Measurements from ENCODE around the gene CTBP1. TPM values are rescaled to one million over a fixed set of nuclear protein-coding genes. Genes with fewer than 3 reads are reported as not detected.

The CTBP1 gene
- total RNA-seq, 1 experiment from 2014 or later, result 153 TPM

- POLR2A ChIA-PET (ENCODE audit: unreplicated experiment), result no interaction called here
- no peaks in the 10 kb centered on the region for H3K9me2 ChIP-seq (ENCODE audit: insufficient read depth)
- H3K4me2 ChIP-seq, result no peak overlapping the region
- no peaks in the 10 kb centered on the region for H3K36me3 ChIP-seq (ENCODE audit: low read depth)
- CTCF ChIA-PET, result no interaction called here
- H3K79me2 ChIP-seq (ENCODE audit: low read depth), result 0 out of 2 replicates have a peak, but pooled peaks cover 4% of the 10 kb centered on the region
- H3K9me3 ChIP-seq (ENCODE audit: insufficient read depth, low read depth), result no peaks in the 10 kb centered on the region
- no TSS peak for BruUV-seq (replicated peaks)
- H3K27ac ChIP-seq, result no peak overlapping the region
- no peak for DNase-seq
- intact Hi-C loops (cut with micrococcal nuclease; ENCODE audit: unreplicated experiment), result no loop called here
- no peaks in the 10 kb centered on the region for H3F3A ChIP-seq (ENCODE audit: insufficient read depth, low read depth)
- no peaks in the 10 kb centered on the region for H3K27me3 ChIP-seq (ENCODE audit: insufficient read depth, low read depth)
- H3K4me3 ChIP-seq, result no peak overlapping the region
- peaks cover 40% of the 10 kb centered on the region for H4K20me1 ChIP-seq (ENCODE audit: insufficient read depth)
- H2AFZ ChIP-seq, result no peak overlapping the region
- TF ChIP-seq CTCF (conservative IDR thresholded peaks at IDR 0.05) (no peak), EZH2 (IDR thresholded peaks at IDR 0.05; ENCODE audit: low read depth) (no peak)
- no peaks in the 10 kb centered on the region for H3K4me1 ChIP-seq (replicated peaks; ENCODE audit: insufficient read depth)
Measured at GRCh38 chr4:1235381-1236102, 13.4 kb downstream of the CTBP1 start.

GRCh38 chr4:1234811-1235292 is 14.1 kb downstream of the CTBP1 start:
- Histone ChIP-seq H3K9me2 (ENCODE audit: insufficient read depth) (no peaks in the 10 kb centered on the region), H3K79me2 (ENCODE audit: low read depth) (0 out of 2 replicates have a peak, but pooled peaks cover 4% of the 10 kb centered on the region), H3K4me3 (no peak overlapping the region), H4K20me1 (ENCODE audit: insufficient read depth) (peaks cover 42% of the 10 kb centered on the region), H3K27ac (no peak overlapping the region), H3K36me3 (ENCODE audit: low read depth) (no peaks in the 10 kb centered on the region), H3K4me1 (replicated peaks; ENCODE audit: insufficient read depth) (no peaks in the 10 kb centered on the region), H3K9me3 (ENCODE audit: insufficient read depth, low read depth) (no peaks in the 10 kb centered on the region), H3K27me3 (ENCODE audit: insufficient read depth, low read depth) (no peaks in the 10 kb centered on the region), H3F3A (ENCODE audit: insufficient read depth, low read depth) (no peaks in the 10 kb centered on the region), H2AFZ (no peak overlapping the region), H3K4me2 (no peak overlapping the region)
- no peak for TF ChIP-seq EZH2 (IDR thresholded peaks at IDR 0.05; ENCODE audit: low read depth)
- BruUV-seq (replicated peaks), result no TSS peak
- POLR2A ChIA-PET (ENCODE audit: unreplicated experiment), result no interaction called here
- CTCF ChIA-PET, result no interaction called here
- intact Hi-C loops (cut with micrococcal nuclease; ENCODE audit: unreplicated experiment), result no loop called here
- no peak for DNase-seq

- Histone ChIP-seq H3K79me2 (ENCODE audit: low read depth) (0 out of 2 replicates have a peak, but pooled peaks cover 4% of the 10 kb centered on the region), H3K27ac (no peak overlapping the region), H3K4me2 (no peak overlapping the region), H3K36me3 (ENCODE audit: low read depth) (no peaks in the 10 kb centered on the region), H2AFZ (no peak overlapping the region), H3K9me3 (ENCODE audit: insufficient read depth, low read depth) (no peaks in the 10 kb centered on the region), H3K27me3 (ENCODE audit: insufficient read depth, low read depth) (no peaks in the 10 kb centered on the region), H3K4me1 (replicated peaks; ENCODE audit: insufficient read depth) (no peaks in the 10 kb centered on the region), H3K4me3 (no peak overlapping the region), H3F3A (ENCODE audit: insufficient read depth, low read depth) (no peaks in the 10 kb centered on the region), H3K9me2 (ENCODE audit: insufficient read depth) (no peaks in the 10 kb centered on the region), H4K20me1 (ENCODE audit: insufficient read depth) (peaks cover 42% of the 10 kb centered on the region)
- intact Hi-C loops (cut with micrococcal nuclease; ENCODE audit: unreplicated experiment), result no loop called here
- POLR2A ChIA-PET (ENCODE audit: unreplicated experiment), result interaction anchor here (0.6 kb wide), 1 partner anchor 43 kb away, joined by 4 read pairs; no protein-coding TSS in a partner anchor
- DNase-seq, result no peak
- BruUV-seq (replicated peaks), result no TSS peak
- no peak for TF ChIP-seq EZH2 (IDR thresholded peaks at IDR 0.05; ENCODE audit: low read depth)
- no peak for TF ChIP-seq CTCF (conservative IDR thresholded peaks at IDR 0.05)
- CTCF ChIA-PET, result no interaction called here
Measured at GRCh38 chr4:1234309-1234695, 14.6 kb downstream of the CTBP1 start.
